ENCODE data around the gene GNAI1. TPM values are rescaled to one million over a fixed set of nuclear protein-coding genes. Genes with fewer than 3 reads are reported as not detected.

GNAI1 gene
- polyA plus RNA-seq, 2 of the 4 experiments (the other 2 are of a cell fraction) = 46.3 to 96.3 TPM

DNA sequence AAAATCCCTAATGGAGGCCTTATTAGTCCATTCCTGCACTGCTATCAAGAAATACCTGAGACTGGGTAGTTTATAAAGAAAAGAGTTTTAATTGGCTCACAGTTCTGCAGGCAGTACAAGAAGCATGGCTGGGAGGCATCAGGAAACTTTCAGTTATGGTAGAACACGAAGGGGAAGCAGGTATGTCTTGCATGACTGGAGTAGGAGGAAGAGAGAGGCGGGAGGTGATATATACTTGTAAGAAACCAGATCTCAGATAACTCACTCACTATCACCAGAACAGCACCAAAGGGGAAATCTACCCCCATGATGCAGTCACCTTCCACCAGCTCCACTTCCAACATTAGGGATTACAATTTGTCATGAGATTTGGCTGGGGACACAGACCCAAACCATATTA, 35.8 kb downstream of the GNAI1 start (continued):
- TF ChIP-seq ATOH8 (CRISPR knock-in tag; IDR thresholded peaks at IDR 0.05; ENCODE audit: low read depth) (no peak), HOXB13 (CRISPR knock-in tag; IDR thresholded peaks at IDR 0.05; ENCODE audit: low read depth) (no peak), GATA3 (IDR thresholded peaks at IDR 0.05; ENCODE audit: borderline replicate concordance) (no peak)

- no peak for FAIRE-seq
- TF ChIP-seq HOXB5 (CRISPR knock-in tag; IDR thresholded peaks at IDR 0.05) (no peak), RFX5 (IDR thresholded peaks at IDR 0.05) (no peak), NR3C1 (IDR thresholded peaks at IDR 0.05) (no peak), FOXS1 (CRISPR knock-in tag; IDR thresholded peaks at IDR 0.05) (no peak), CBX2 (IDR thresholded peaks at IDR 0.05; ENCODE audit: borderline replicate concordance, low read depth) (no peak), PHF8 (IDR thresholded peaks at IDR 0.05; ENCODE audit: borderline replicate concordance, low read depth) (no peak), EP300 (IDR thresholded peaks at IDR 0.05) (no peak), CHD4 (IDR thresholded peaks at IDR 0.05; ENCODE audit: borderline replicate concordance) (no peak), HEYL (CRISPR knock-in tag; IDR thresholded peaks at IDR 0.05) (no peak), EHF (CRISPR knock-in tag; IDR thresholded peaks at IDR 0.05) (no peak), KDM1A (IDR thresholded peaks at IDR 0.05; ENCODE audit: low read depth) (no peak)
- TF ChIP-seq, protein P1, sequence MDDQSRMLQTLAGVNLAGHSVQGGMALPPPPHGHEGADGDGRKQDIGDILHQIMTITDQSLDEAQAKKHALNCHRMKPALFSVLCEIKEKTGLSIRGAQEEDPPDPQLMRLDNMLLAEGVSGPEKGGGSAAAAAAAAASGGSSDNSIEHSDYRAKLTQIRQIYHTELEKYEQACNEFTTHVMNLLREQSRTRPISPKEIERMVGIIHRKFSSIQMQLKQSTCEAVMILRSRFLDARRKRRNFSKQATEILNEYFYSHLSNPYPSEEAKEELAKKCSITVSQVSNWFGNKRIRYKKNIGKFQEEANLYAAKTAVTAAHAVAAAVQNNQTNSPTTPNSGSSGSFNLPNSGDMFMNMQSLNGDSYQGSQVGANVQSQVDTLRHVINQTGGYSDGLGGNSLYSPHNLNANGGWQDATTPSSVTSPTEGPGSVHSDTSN (IDR thresholded peaks at IDR 0.05) = no peak
- TF ChIP-seq, protein P2, sequence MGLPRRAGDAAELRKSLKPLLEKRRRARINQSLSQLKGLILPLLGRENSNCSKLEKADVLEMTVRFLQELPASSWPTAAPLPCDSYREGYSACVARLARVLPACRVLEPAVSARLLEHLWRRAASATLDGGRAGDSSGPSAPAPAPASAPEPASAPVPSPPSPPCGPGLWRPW (IDR thresholded peaks at IDR 0.05) = no peak
- ChIA-PET POLR2A (no interaction called here), CTCF (no interaction called here)
- Histone ChIP-seq H3K4me3 (no peak overlapping the region), H3K27ac (no peak overlapping the region), H3K9me3 (peaks cover 53% of the 10 kb centered on the region), H3K4me1 (no peaks in the 10 kb centered on the region), H3K4me2 (no peak overlapping the region)
- 93% methylated on average over 4 of the region's 4 CpGs for WGBS (ENCODE audit: missing lambda C conversion rate)
- ATAC-seq = no peak
- no peak for DNase-seq (ENCODE audit: low read depth in 1 of 2, low spot score in 1 of 2)
Observed at GRCh38 chr7:80172387-80172786, 37.8 kb downstream of the GNAI1 start.

DNA sequence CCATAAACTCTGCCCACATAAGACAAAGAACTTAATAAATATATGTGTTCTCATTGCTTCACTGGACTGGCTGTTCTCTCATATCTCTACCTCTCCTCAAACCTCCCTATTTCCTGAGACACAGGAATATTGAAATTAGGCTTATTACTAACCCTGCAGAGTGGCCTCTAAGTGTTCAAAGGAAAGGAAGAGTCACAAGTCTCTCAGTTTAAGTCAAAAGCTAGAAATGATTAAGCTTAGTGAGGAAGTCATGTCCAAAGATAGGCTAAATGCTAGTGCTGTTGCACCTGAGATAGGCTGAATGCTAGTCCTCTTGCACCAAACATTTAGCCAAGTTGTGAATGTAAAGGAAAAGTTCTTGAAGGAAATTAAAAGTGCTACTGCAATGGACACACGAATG, 41.1 kb downstream of the GNAI1 start:
- peaks cover 37% of the 10 kb centered on the region for H3K9me3 ChIP-seq
- H3K4me1 ChIP-seq = no peaks in the 10 kb centered on the region; the same call in 2 of the 3 replicates
- ChIA-PET POLR2A (no interaction called here), CTCF (interaction anchor here (0.6 kb wide), 1 partner anchor 74 kb away, joined by 3 read pairs; no protein-coding TSS in a partner anchor)
- WGBS (ENCODE audit: missing lambda C conversion rate) = 85% methylated on average over 1 of the region's 1 CpG
- ATAC-seq (no peak), FAIRE-seq (no peak), DNase-seq (ENCODE audit: low read depth in 1 of 2, low spot score in 1 of 2) (no peak)
- TF ChIP-seq RARB (CRISPR knock-in tag; IDR thresholded peaks at IDR 0.05) = no peak
- H3K27ac ChIP-seq = no peak overlapping the region
- no peak overlapping the region for H3K4me2 ChIP-seq
- no peak overlapping the region for H3K4me3 ChIP-seq

DNA sequence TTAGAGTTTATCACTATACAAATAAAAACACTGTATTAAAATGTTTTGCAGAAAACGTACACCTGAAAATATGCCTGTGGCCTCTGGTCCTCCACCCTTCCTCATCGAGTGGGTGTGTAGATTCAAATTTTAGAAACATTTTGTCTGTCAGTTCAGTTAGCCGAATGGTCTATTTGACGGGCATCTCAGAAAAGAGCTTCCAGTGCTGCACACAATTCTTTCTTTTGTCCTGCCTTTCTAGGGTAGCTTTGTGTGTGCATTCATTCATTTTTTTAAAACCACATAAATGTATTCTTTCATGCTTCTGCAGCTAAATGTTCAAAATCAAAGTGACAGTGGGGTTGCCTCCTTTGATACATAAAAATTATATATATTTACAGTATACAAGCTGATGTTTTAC, 46.8 kb downstream of the GNAI1 start:
- ChIA-PET POLR2A (no interaction called here), CTCF (no interaction called here)
- Histone ChIP-seq H3K27ac (no peak overlapping the region), H3K4me3 (no peak overlapping the region), H3K4me1 (peaks cover 16% of the 10 kb centered on the region), H3K9me3 (no peaks in the 10 kb centered on the region; the same call in 2 of the 3 replicates), H3K4me2 (no peak overlapping the region)
- ATAC-seq (no peak), FAIRE-seq (no peak), DNase-seq (ENCODE audit: low read depth in 1 of 2, low spot score in 1 of 2) (no peak)
- WGBS (ENCODE audit: missing lambda C conversion rate) = 91% methylated on average over 4 of the region's 4 CpGs
- TF ChIP-seq HOXB5 (CRISPR knock-in tag; IDR thresholded peaks at IDR 0.05) (no peak), HOXA7 (CRISPR knock-in tag; IDR thresholded peaks at IDR 0.05) (no peak)

Measured in A549 (cell line).